AG04449 (cell line): ENCODE measurements around the gene KCNH8.

Experiments used
- CTCF ChIA-PET: fragments of 350-600 bp; formaldehyde crosslinking; extraction: SDS; loops from one replicate; lab custom pipeline; 2021; ENCODE audit warnings: antibody characterized with exemption; lab: Yijun Ruan, JAX
- POLR2A ChIA-PET: fragments of 400-600, 350-600 bp; formaldehyde crosslinking; extraction: SDS; loops from one replicate; lab custom pipeline; 2020; ENCODE audit warnings: antibody characterized with exemption, inconsistent platforms; lab: Yijun Ruan, JAX
- DNase-seq: peaks from one replicate; pipeline ENCODE4 v3.0.0-alpha.2; 2010; ENCODE audit warnings: low read depth, low spot score
- H3K4me3 ChIP-seq: 2 replicates; pipeline ENCODE4 v1.5.1; 2011; ENCODE audit warnings: low read depth, mild to moderate bottlenecking, control low read depth, low read length
- CTCF ChIP-seq: IDR thresholded peaks from one replicate; pipeline ENCODE4 v1.5.1; 2011; ENCODE audit warnings: mild to moderate bottlenecking, moderate library complexity, low read length, control low read depth, inconsistent platforms; ENCODE audit not compliant: insufficient read depth; ENCODE audit errors: missing control alignments

Gene KCNH8

GRCh38 chr3:19439944-19440343, 291.6 kb downstream of the KCNH8 start:
- CTCF ChIA-PET: no interaction called here
- no peak for TF ChIP-seq CTCF
- no peak for DNase-seq
- POLR2A ChIA-PET: no interaction called here
- no peak overlapping the region for H3K4me3 ChIP-seq

GRCh38 chr3:19446138-19446537, 297.8 kb downstream of the KCNH8 start:
- POLR2A ChIA-PET: no interaction called here
- CTCF ChIA-PET: no interaction called here
- no peak for TF ChIP-seq CTCF

GRCh38 chr3:19446687-19447086, 298.4 kb downstream of the KCNH8 start:
- no peak for DNase-seq
- ChIA-PET CTCF (no interaction called here), POLR2A (no interaction called here)
- H3K4me3 ChIP-seq: no peak overlapping the region
- TF ChIP-seq CTCF: no peak

More at GRCh38 chr3:19446138-19446537, 297.8 kb downstream of the KCNH8 start:
- DNase-seq: no peak
- no peak overlapping the region for H3K4me3 ChIP-seq

GRCh38 chr3:19455546-19455945, 307.2 kb downstream of the KCNH8 start:
- POLR2A ChIA-PET: no interaction called here
- H3K4me3 ChIP-seq: no peak overlapping the region
- no peak for TF ChIP-seq CTCF
- CTCF ChIA-PET: no interaction called here
- no peak for DNase-seq

GRCh38 chr3:19456738-19457137, 308.4 kb downstream of the KCNH8 start:
- ChIA-PET CTCF (no interaction called here), POLR2A (no interaction called here)
- no peak for DNase-seq
- no peak for TF ChIP-seq CTCF
- H3K4me3 ChIP-seq: no peak overlapping the region

GRCh38 chr3:19457449-19457848, 309.1 kb downstream of the KCNH8 start:
- H3K4me3 ChIP-seq: no peak overlapping the region
- ChIA-PET POLR2A (no interaction called here), CTCF (no interaction called here)
- no peak for DNase-seq
- TF ChIP-seq CTCF: no peak
